H1 (cell line): ENCODE results near the gene ADAMTS13. TPM values are rescaled to one million over a fixed set of nuclear protein-coding genes. Genes with fewer than 3 reads are reported as not detected.

Experiments
- CTCF ChIA-PET: fragments of 300-600 bp; sonication (Branson Sonifier 250); formaldehyde crosslinking; loops from one replicate; lab custom pipeline; 2021; ENCODE audit not compliant: partially characterized antibody; lab: Charles Lee
- POLR2A ChIA-PET: fragments of 300-600 bp; sonication (Branson Sonifier 250); formaldehyde crosslinking; loops from one replicate; lab custom pipeline; 2021; ENCODE audit warnings: inconsistent platforms; ENCODE audit not compliant: partially characterized antibody; lab: Charles Lee
- DNase-seq, 2 experiments: peaks; one replicate each; pipeline versions ENCODE4 v3.0.0 to v3.0.0-alpha.2; 2010 to 2022; ENCODE audit warnings: low spot score in 2 of 2, low read depth in 1 of 2, mixed read lengths in 1 of 2
- FAIRE-seq: peaks from 2 replicates; lab custom pipeline; 2011; peaks lifted over from hg19 to GRCh38; lab: Jason Lieb, UNC
- H2AFZ ChIP-seq: 2 replicates; pipeline ENCODE4 v1.8.1; 2012; ENCODE audit warnings: low read length, inconsistent platforms
- H2AK5ac ChIP-seq: 2 replicates; pipeline ENCODE4 v1.6.1; 2013; ENCODE audit warnings: low read depth, low read length
- H2BK120ac ChIP-seq: replicated peaks from 2 replicates; pipeline ENCODE3; 2013; ENCODE audit warnings: low read depth, low read length, inconsistent platforms
- H2BK12ac ChIP-seq: 2 replicates; pipeline ENCODE4 v1.6.1; 2013; ENCODE audit warnings: low read depth, low read length
- H2BK15ac ChIP-seq: 2 replicates; pipeline ENCODE4 v1.6.1; 2013; ENCODE audit warnings: low read length
- H2BK20ac ChIP-seq: 2 replicates; pipeline ENCODE4 v1.6.1; 2013; ENCODE audit warnings: low read length
- H2BK5ac ChIP-seq: 2 replicates; pipeline ENCODE4 v1.6.1; 2013; ENCODE audit warnings: low read depth, low read length
- H3K14ac ChIP-seq: 2 replicates; pipeline ENCODE4 v1.6.1; 2013; ENCODE audit warnings: inconsistent platforms; ENCODE audit not compliant: insufficient read length
- H3K18ac ChIP-seq: 2 replicates; pipeline ENCODE4 v1.6.1; 2013; ENCODE audit warnings: low read length; ENCODE audit errors: extremely low read depth
- H3K23ac ChIP-seq: 2 replicates; pipeline ENCODE4 v1.6.1; 2013; ENCODE audit warnings: inconsistent platforms; ENCODE audit not compliant: insufficient read length
- H3K23me2 ChIP-seq: 2 replicates; pipeline ENCODE4 v1.6.1; 2013; ENCODE audit warnings: low read depth, low read length
- H3K27ac ChIP-seq: 2 replicates; pipeline ENCODE4 v1.6.1; 2011; ENCODE audit warnings: low read depth, low read length, inconsistent platforms
- H3K27me3 ChIP-seq, 4 experiments: replicated peaks in 1 of 4; 1 replicate in 1 of 4; 2 replicates in 3 of 4; pipeline versions ENCODE4 v1.6.1 to v1.8.1; 2011 to 2013; ENCODE audit warnings: low read length in 3 of 4, mild to moderate bottlenecking in 3 of 4, inconsistent platforms in 2 of 4, mixed read lengths in 2 of 4, moderate library complexity in 1 of 4; ENCODE audit not compliant: control insufficient read depth in 3 of 4, insufficient read depth in 3 of 4; ENCODE audit errors: extremely low read depth in 1 of 4
- H3K36me3 ChIP-seq, 4 experiments: 2 replicates each; pipeline versions ENCODE4 v1.6.1 to v1.8.1; 2011 to 2013; ENCODE audit warnings: mild to moderate bottlenecking in 4 of 4, low read length in 3 of 4, moderate library complexity in 2 of 4, control low read depth in 1 of 4, inconsistent platforms in 1 of 4; ENCODE audit not compliant: insufficient read depth in 4 of 4, control insufficient read depth in 2 of 4
- H3K4ac ChIP-seq: replicated peaks from 2 replicates; pipeline ENCODE3; 2013; ENCODE audit warnings: low read length, low read depth, mixed read lengths, inconsistent platforms; ENCODE audit not compliant: insufficient read length
- H3K4me1 ChIP-seq, 4 experiments: replicated peaks in 1 of 4; 1 replicate in 1 of 4; 2 replicates in 3 of 4; pipeline versions ENCODE4 v1.6.1 to v1.8.1; 2011 to 2013; ENCODE audit warnings: low read length in 3 of 4, inconsistent platforms in 2 of 4, mixed read lengths in 1 of 4; ENCODE audit not compliant: insufficient read depth in 4 of 4, control insufficient read depth in 3 of 4
- H3K4me2 ChIP-seq, 2 experiments: 2 replicates each; pipeline versions ENCODE4 v1.6.1 to v1.8.1; 2011 to 2013; ENCODE audit warnings: low read depth in 2 of 2, low read length in 2 of 2, control low read depth in 1 of 2, inconsistent platforms in 1 of 2, mild to moderate bottlenecking in 1 of 2; ENCODE audit not compliant: insufficient read depth in 1 of 2
- H3K4me3 ChIP-seq, 4 experiments: fragments of 200-600, 300-600 bp in 1 of 4; sonication (generic), shearing (Covaris generic), sonication (Bioruptor Twin) in 1 of 4; 2 replicates each; pipeline versions ENCODE4 v1.5.1 to v1.8.1; 2011 to 2016; ENCODE audit warnings: low read length in 4 of 4, low read depth in 3 of 4, control low read depth in 2 of 4, inconsistent platforms in 2 of 4, mild to moderate bottlenecking in 2 of 4, mixed read lengths in 1 of 4, moderate library complexity in 1 of 4; ENCODE audit not compliant: insufficient read depth in 2 of 4; ENCODE audit errors: extremely low read depth in 1 of 4
- H3K56ac ChIP-seq: replicated peaks from 2 replicates; pipeline ENCODE3; 2013; ENCODE audit warnings: low read depth, mild to moderate bottlenecking, mixed read lengths, low read length, inconsistent platforms; ENCODE audit not compliant: insufficient read length
- H3K79me1 ChIP-seq: 2 replicates; pipeline ENCODE4 v1.6.1; 2013; ENCODE audit warnings: low read depth, low read length, control low read depth
- H3K79me2 ChIP-seq, 2 experiments: 2 replicates each; pipeline versions ENCODE4 v1.6.1 to v1.8.1; 2012 to 2013; ENCODE audit warnings: low read length in 2 of 2, mild to moderate bottlenecking in 2 of 2, inconsistent platforms in 1 of 2; ENCODE audit not compliant: insufficient read depth in 2 of 2, control insufficient read depth in 1 of 2
- H3K9ac ChIP-seq, 4 experiments: replicated peaks in 1 of 4; 1 replicate in 1 of 4; 2 replicates in 3 of 4; pipeline versions ENCODE4 v1.6.1 to v1.8.1; 2011 to 2013; ENCODE audit warnings: low read depth in 3 of 4, low read length in 3 of 4, control low read depth in 2 of 4, mild to moderate bottlenecking in 2 of 4, moderate library complexity in 2 of 4, inconsistent platforms in 1 of 4; ENCODE audit errors: extremely low read depth in 1 of 4
- H3K9me3 ChIP-seq, 2 experiments: 2 replicates each; pipeline versions ENCODE4 v1.6.1 to v1.8.1; 2012 to 2013; ENCODE audit warnings: mild to moderate bottlenecking in 2 of 2, moderate library complexity in 2 of 2, control low read depth in 1 of 2, inconsistent platforms in 1 of 2, low read depth in 1 of 2, low read length in 1 of 2, mixed read lengths in 1 of 2; ENCODE audit not compliant: insufficient read depth in 2 of 2
- H4K20me1 ChIP-seq, 2 experiments: replicated peaks in 1 of 2; 2 replicates each; pipeline versions ENCODE3 to v1.8.1; 2011 to 2013; ENCODE audit warnings: inconsistent platforms in 2 of 2, low read length in 2 of 2, mild to moderate bottlenecking in 1 of 2; ENCODE audit not compliant: insufficient read depth in 2 of 2, control insufficient read depth in 1 of 2
- H4K5ac ChIP-seq: 2 replicates; pipeline ENCODE4 v1.6.1; 2013; ENCODE audit warnings: low read length, low read depth, mixed read lengths, inconsistent platforms; ENCODE audit not compliant: insufficient read length
- H4K8ac ChIP-seq: 2 replicates; pipeline ENCODE4 v1.8.0; 2013; ENCODE audit warnings: mild to moderate bottlenecking, moderate library complexity, low read length, inconsistent platforms; ENCODE audit not compliant: insufficient read depth; ENCODE audit errors: extremely low read depth
- H4K91ac ChIP-seq: replicated peaks from 2 replicates; pipeline ENCODE3; 2013; ENCODE audit warnings: low read length, mixed read lengths, inconsistent platforms; ENCODE audit not compliant: insufficient read length
- CEBPB ChIP-seq: IDR thresholded peaks from 2 replicates; pipeline ENCODE4 v1.6.1; 2012; ENCODE audit warnings: low read depth, low read length
- CTBP2 ChIP-seq: IDR thresholded peaks from 2 replicates; pipeline ENCODE4 v1.7.0; 2011; ENCODE audit warnings: borderline replicate concordance, mild to moderate bottlenecking, moderate library complexity, mixed read lengths, low read length; ENCODE audit not compliant: insufficient read depth, insufficient read length
- GTF2F1 ChIP-seq: IDR thresholded peaks from 2 replicates; pipeline ENCODE4 v1.6.1; 2012; ENCODE audit warnings: low read depth, low read length, improper control_type of control experiment, borderline replicate concordance
- HDAC6 ChIP-seq: IDR thresholded peaks from one replicate; pipeline ENCODE4 v1.7.1; 2012; ENCODE audit warnings: low read depth, mild to moderate bottlenecking, inconsistent platforms, low read length, moderate library complexity
- NANOG ChIP-seq: IDR thresholded peaks from 2 replicates; pipeline ENCODE4 v1.6.1; 2011; ENCODE audit warnings: low read length, low read depth, mild to moderate bottlenecking, inconsistent platforms; ENCODE audit not compliant: insufficient read depth, poor library complexity, severe bottlenecking
- RFX5 ChIP-seq: IDR thresholded peaks from 2 replicates; pipeline ENCODE4 v1.6.1; 2011; ENCODE audit warnings: low read depth, low read length, improper control_type of control experiment, borderline replicate concordance
- RXRA ChIP-seq: IDR thresholded peaks from 2 replicates; pipeline ENCODE4 v1.6.1; 2011; ENCODE audit warnings: low read depth, mild to moderate bottlenecking, low read length, moderate library complexity; ENCODE audit not compliant: insufficient read depth
- TCF12 ChIP-seq: IDR thresholded peaks from 2 replicates; pipeline ENCODE4 v1.6.1; 2011; ENCODE audit warnings: low read depth, mild to moderate bottlenecking, low read length
- WGBS, 2 experiments: shearing (Covaris generic) in 1 of 2; methylation state at CpG; one replicate each; pipeline versions ENCODE4 v1.1.6 to v1.1.7; 2013 to 2015; ENCODE audit warnings: low lambda C conversion rate in 2 of 2, mixed read lengths in 2 of 2, inconsistent platforms in 1 of 2, low coverage in 1 of 2, missing lambda C conversion rate in 1 of 2; ENCODE audit not compliant: insufficient replicate concordance in 2 of 2, insufficient coverage in 1 of 2, insufficient read length in 1 of 2; ENCODE audit errors: extremely low coverage in 1 of 2, missing lambda C conversion rate in 1 of 2; 5-methylcytosine and 5-hydroxymethylcytosine counted together
- polyA plus RNA-seq, 7 experiments: library from polyadenylated mRNA; depleted of rRNA in 3 of 7; stranded (reverse) in 5 of 7; unstranded in 2 of 7; fragments of >200 nt in 5 of 7; fragments of 200-250 nt in 2 of 7; gene quantifications; 1 replicate in 5 of 7; 2 replicates in 1 of 7; 4 replicates in 1 of 7; pipeline versions ENCODE4 v1.2.1 to v1.2.3, GENCODE V29; 2011 to 2013; ENCODE audit warnings: missing spikeins in 2 of 7, mixed read lengths in 2 of 7
- total RNA-seq: library from RNA; stranded (reverse); fragmentation: NEBNext Ultra II Directional; extraction: Animal tissue kit (Norgen Biotek cat#: 25700); gene quantifications from 2 replicates; pipeline ENCODE4 v1.2.1, GENCODE V29; 2021
- TF ChIP-seq, protein P1 (sequence below), 3 experiments: IDR thresholded peaks; 1 replicate in 2 of 3; 2 replicates in 1 of 3; pipeline versions ENCODE4 v1.5.1 to v1.6.1; 2011; ENCODE audit warnings: low read length in 3 of 3, mild to moderate bottlenecking in 3 of 3, inconsistent platforms in 2 of 3, low read depth in 1 of 3, moderate library complexity in 1 of 3; ENCODE audit not compliant: insufficient read depth in 1 of 3; ENCODE audit errors: control extremely low read depth in 1 of 3
- TF ChIP-seq, protein P2 (sequence below): IDR thresholded peaks from 2 replicates; pipeline ENCODE4 v1.6.1; 2012; ENCODE audit warnings: inconsistent platforms

The ADAMTS13 gene
- total and polyA plus RNA-seq, 2 of the 8 experiments (the other 6 are each of a cell fraction or from before 2014, with no cell fraction given) = 4.4 to 5.8 TPM

DNA sequence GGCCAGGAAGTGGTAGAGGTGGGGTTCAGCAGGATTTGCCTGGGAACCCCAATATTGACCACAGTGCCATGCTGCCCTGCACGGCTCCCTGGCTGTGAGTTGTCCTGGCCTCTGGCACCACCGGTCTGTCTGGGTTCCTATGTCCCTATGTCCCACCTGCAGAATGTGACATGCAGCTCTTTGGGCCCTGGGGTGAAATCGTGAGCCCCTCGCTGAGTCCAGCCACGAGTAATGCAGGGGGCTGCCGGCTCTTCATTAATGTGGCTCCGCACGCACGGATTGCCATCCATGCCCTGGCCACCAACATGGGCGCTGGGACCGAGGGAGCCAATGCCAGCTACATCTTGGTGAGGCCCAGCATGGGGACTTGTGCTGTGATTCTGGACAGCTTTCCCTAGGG is 35.6 kb downstream of the ADAMTS13 start:
- DNase-seq = no peak
- peaks cover 9% of the 10 kb centered on the region; the same call in 1 of the 2 replicates for H3K79me1 ChIP-seq
- H3K4me1 ChIP-seq = peaks cover 2 to 13% (median 11%) of the 10 kb centered on the region in 4 experiments
- H2BK120ac ChIP-seq = no peak overlapping the region
- H2AFZ ChIP-seq = no peak overlapping the region
- H3K18ac ChIP-seq = no peak overlapping the region
- no peak overlapping the region for H4K8ac ChIP-seq
- no peak overlapping the region for H3K27ac ChIP-seq
- H2BK12ac ChIP-seq = peak overlapping the region; percentile 80; the same call in 1 of the 2 replicates
- H3K79me2 ChIP-seq = peaks cover 0 to 13% of the 10 kb centered on the region in 2 experiments; a peak in 2 of 4 replicates
- no peaks in the 10 kb centered on the region for H3K9me3 ChIP-seq
- H3K4ac ChIP-seq = no peak overlapping the region
- no peak overlapping the region for H3K14ac ChIP-seq
- no peak overlapping the region for H3K56ac ChIP-seq
- H3K27me3 ChIP-seq = no peaks in the 10 kb centered on the region; a peak in 1 of 7 replicates
- no peak overlapping the region for H3K4me3 ChIP-seq
- H3K23me2 ChIP-seq = peaks cover 7% of the 10 kb centered on the region; the same call in 1 of the 2 replicates
- H2AK5ac ChIP-seq = peak overlapping the region; percentile 65; the same call in 1 of the 2 replicates
- peaks cover 2 to 3% of the 10 kb centered on the region in 2 experiments for H4K20me1 ChIP-seq
- peak overlapping the region; percentile 9; the same call in 1 of the 2 replicates for H2BK5ac ChIP-seq
- H3K36me3 ChIP-seq = no peaks in the 10 kb centered on the region
- TF ChIP-seq GTF2F1 = no peak
- TF ChIP-seq NANOG = no peak
- no peak for TF ChIP-seq RFX5
- no peak for TF ChIP-seq TCF12
- TF ChIP-seq CEBPB = no peak
- TF ChIP-seq, protein P1, sequence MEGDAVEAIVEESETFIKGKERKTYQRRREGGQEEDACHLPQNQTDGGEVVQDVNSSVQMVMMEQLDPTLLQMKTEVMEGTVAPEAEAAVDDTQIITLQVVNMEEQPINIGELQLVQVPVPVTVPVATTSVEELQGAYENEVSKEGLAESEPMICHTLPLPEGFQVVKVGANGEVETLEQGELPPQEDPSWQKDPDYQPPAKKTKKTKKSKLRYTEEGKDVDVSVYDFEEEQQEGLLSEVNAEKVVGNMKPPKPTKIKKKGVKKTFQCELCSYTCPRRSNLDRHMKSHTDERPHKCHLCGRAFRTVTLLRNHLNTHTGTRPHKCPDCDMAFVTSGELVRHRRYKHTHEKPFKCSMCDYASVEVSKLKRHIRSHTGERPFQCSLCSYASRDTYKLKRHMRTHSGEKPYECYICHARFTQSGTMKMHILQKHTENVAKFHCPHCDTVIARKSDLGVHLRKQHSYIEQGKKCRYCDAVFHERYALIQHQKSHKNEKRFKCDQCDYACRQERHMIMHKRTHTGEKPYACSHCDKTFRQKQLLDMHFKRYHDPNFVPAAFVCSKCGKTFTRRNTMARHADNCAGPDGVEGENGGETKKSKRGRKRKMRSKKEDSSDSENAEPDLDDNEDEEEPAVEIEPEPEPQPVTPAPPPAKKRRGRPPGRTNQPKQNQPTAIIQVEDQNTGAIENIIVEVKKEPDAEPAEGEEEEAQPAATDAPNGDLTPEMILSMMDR (IDR thresholded peaks at IDR 0.05; ENCODE audit: control extremely low read depth in 1 of 3, insufficient read depth in 1 of 3, low read depth in 1 of 3, low read length in 3 of 3) = no peak
- TF ChIP-seq HDAC6 = no peak
- TF ChIP-seq, protein P2, sequence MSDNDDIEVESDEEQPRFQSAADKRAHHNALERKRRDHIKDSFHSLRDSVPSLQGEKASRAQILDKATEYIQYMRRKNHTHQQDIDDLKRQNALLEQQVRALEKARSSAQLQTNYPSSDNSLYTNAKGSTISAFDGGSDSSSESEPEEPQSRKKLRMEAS = no peak
- no peak for TF ChIP-seq RXRA
- no peak for TF ChIP-seq CTBP2
- no peak overlapping the region for H3K9ac ChIP-seq
- no peak overlapping the region for H2BK20ac ChIP-seq
- no peak overlapping the region for H3K4me2 ChIP-seq
- 94% methylated on average over 11 of the region's 11 CpGs; no CpG with 5 or more reads in 1 of the 2 experiments for WGBS, 2 experiments
- no peak overlapping the region for H4K91ac ChIP-seq
- POLR2A ChIA-PET = interaction anchor here (1.1 kb wide), 1 partner anchor 13 kb away, joined by 3 read pairs; no protein-coding TSS in a partner anchor
- no peak for FAIRE-seq
- no peak overlapping the region for H4K5ac ChIP-seq
- H3K23ac ChIP-seq = no peak overlapping the region
- CTCF ChIA-PET = interaction anchor here (1.1 to 6.9 kb wide), 11 partner anchors 13 to 269 kb away, joined by 3 to 64 read pairs (median 6); partner anchors contain the start of gene SLC2A6
- H2BK15ac ChIP-seq = no peak overlapping the region
